ENCODE data around the gene CACNA1B.
"Not testable (repeated sequence)": the region's sequence is repeated elsewhere in the genome, so short reads cannot be mapped to it uniquely, and the experiment has no call there.

The CACNA1B gene

DNA sequence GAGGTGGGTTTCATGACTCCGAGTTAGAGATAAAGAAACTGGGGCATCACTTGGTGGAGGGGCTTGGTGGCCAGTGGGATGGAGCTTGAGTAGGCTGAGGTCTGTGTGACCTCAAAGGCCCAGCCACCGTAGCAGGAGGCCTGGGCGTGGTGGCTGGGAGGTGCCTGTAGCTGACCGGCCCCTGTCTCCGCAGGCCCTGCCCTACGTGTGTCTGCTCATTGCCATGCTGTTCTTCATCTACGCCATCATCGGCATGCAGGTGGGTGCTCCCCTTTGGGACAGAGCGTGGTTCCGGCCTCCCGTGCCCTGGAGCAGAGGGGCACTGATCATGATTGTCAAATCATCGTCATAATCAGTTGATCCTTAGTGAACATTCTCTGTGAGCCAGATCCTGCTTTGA is 196.2 kb downstream of the CACNA1B start:
- DNase-seq, result no peak

DNA sequence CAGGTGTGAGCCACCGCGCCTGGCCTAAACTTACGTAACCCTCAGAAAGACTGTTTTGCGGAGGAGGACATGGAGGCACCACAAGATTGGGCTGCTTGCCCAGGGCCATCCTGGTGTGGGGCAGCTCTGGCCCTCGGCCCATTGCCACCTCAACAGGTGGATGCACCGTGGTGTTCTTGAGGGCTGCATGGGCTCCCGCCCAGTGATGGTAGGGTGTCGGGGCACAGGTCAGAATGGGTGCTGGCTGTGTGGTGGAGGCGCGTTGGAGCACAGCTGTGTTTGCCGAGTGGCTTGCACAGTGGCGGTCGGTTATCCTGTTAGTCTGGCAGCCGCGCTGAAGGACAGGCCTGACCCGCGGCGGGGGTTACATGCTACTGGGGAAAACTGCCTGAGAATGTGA is 196.9 kb downstream of the CACNA1B start:
- no peak for DNase-seq

DNA sequence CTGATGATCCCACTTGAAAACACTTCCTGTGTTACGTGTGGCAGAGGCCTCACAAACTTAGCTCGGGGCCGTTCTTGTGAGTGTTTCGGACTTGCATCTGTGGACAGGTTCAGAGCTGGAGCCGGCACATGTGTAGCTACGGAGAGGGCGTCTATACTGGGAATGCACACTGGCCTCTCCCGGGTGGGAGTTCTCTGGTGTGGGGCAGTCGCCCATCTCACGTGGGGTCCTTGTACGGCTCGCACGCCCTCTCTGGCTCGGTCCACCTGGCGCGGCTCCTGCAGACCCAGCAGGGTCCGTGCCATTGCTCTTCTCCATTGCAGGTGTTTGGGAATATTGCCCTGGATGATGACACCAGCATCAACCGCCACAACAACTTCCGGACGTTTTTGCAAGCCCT is 197.9 kb downstream of the CACNA1B start:
- DNase-seq, result no peak

DNA sequence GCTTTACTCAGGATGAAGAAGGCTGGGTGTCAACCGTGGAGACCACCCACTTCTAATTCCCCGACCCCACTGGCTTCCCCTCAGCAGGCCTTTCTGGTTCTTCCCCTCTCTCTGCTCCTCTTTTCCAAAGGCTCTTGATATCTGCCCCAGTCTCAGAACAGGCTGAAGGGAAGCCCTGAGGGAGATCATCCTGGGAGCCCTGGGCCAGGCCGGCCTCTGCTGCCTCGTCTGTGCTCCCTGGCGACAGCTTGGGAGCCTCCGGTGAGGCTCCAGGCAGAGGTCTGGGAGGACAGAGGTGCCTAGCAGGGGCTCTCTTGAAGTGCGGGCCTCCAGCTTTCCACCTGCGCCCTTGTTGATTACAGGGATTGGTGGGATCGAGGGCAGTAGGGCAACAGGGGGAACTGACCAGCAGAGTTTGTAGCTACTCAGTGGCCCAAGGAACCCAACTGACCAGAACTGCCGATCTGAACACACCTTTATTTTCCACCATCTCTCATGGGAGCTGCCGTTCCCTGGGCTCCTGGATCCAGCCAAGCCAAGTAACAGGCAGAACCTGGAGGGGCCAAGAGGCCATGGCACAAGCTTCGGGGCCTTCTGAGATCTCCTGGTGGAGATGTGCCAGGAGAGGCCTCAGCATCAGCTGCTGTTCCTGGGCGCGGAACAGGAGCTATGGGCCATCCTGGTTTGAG is 198.5 kb downstream of the CACNA1B start:
- DNase-seq, result no peak

DNA sequence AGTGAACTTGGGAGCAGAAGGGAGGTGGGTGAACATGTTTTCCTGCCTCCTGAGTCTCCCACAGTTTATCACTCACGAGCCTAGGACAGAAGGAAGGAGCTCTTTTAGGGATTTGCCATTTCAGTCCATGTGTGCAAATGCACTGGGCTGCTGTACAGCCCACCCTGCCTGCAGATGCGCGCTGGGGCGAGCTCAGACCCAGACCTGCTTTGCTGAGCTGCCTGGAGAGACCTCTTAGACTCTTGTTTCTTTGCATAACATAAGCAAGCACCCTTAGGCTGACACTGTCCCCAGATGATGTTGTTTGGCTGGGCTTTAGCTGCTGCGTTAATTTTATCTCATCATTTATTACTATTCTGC is 199.0 kb downstream of the CACNA1B start:
- no peak for DNase-seq

DNA sequence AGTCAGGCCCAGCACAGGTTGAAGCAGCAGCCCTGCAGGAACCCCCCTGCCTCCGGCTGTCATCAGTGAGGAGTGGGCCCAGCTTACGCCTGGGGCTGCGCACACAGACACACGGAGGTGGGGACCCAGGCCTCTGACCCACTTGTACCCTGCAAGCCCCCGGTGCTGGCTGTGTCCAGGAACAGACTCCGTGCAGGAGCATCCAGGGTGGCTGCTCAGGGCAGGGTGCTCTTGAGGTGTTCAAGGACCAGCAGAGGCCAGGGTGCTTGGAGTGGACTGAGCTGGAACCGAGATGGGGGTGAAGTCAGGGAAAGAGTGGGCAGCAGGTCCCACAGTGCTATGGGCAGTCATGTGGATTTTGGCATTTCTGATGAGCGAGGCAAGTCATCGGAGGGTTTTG is 199.5 kb downstream of the CACNA1B start:
- no peak for DNase-seq

DNA sequence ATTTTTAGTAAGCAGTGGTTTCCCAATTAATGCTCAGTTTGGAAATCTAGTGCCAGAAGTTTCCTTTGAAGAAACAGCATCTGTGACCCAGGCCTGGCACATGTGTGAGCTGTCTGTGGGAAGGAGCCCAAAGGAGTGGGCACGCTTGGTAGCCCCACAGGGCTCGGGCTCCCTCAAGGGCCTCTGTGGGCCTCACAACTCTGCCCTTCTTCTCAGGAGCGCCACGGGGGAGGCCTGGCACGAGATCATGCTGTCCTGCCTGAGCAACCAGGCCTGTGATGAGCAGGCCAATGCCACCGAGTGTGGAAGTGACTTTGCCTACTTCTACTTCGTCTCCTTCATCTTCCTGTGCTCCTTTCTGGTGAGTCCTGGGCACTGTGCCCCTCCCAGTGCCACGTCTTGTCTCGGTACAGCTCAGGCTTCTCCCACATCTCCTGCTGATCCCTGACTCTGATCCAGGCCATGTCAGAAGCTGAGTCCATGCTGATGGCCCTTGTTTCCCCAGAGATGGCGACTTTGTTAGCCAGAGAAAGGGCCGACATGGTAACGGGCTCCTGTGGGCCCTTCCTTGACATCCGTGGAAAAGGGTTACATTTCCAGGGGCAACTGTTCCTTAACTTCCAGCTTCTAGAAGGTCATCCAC is 200.4 kb downstream of the CACNA1B start:
- DNase-seq, result no peak

DNA sequence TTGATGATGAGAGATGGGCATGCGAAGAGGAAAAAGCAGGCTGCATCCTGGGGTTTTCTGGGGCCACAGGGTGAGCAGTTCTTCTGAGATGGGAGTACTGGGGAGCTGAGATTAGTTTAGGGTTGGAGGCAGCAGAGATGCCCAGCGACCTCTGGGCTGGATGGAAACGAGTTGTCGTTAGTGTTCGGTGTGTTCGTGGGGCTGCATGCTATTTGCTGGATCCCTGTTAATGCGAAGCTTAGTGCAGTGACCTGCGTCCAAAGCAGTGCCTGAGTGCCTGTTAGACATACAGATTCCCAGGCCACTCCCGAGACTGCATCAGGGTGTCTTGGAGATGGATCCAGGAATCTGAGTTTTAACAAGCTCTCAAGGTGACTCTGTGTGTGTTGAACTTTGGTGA is 201.3 kb downstream of the CACNA1B start:
- no peak for DNase-seq

DNA sequence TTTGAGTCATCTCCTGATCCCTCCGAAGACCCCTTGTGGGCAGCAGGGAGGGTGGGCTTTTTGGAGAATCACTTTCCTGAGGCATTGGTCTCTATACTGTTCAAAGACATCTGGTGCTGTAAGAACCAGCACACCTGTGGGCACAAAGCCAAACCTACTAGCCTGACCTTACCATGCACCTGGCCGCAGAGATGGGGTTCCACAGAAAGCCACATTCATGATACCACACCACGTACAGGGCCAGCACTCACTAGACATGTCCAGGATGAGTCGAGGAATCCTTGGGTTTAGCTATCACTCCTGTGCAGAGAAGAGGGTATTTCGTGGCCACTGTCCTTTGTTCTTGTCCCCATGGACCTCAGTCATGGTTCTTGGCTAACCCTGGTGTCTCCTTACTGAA is 203.4 kb downstream of the CACNA1B start:
- DNase-seq, result no peak

DNA sequence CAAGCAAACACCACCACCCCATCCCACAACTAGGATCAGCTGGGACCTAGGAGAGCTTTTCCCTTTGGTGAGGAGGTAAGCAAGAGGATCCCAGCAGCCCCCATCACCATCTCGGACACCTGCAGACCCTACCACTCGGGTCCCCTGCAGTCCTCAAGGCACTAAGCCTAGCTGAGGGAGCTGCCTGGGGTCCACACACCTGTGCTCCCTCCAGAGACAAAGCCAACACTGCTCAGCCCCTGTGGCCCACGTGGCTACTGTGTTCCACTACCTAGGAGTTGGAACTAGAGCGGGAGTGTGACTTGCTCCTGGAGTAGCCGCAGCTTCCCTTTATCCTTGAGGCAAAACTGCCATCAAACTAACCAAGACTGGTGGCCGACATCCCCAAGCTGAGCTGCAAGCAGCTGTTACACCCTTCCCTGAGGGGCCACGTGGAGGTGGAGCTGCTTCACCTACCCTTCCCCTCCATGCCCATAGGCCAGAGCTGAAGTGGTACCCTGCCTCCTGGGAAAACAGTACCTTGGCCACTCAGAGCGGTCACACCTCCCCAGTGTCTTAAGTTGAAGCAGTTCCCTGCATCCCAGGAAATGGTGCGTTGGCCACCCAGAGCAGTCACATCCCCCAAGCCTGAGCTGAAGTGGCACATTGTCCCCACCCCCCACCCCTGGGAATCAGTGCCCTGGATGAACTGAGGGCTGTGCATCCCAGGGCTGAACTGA is 205.5 kb downstream of the CACNA1B start:
- no peak for DNase-seq

DNA sequence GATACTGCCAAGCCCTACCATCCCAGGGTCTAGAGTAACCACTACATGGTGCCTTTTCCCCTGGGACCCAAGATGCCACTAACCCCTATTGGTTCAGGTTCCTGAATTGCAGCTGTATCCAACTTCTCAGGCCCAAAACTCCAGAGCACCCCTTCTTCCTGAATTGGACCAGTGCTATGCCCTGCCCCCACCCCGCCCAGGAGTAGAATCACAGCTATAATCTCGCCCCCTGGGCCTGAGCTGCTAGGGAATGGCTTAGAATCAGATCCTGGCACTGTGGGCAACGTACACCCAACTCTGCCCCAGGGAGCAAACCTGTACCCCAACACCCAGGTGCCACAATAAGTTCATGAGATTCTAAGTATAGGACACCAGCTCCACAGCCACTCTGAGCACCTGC is 206.3 kb downstream of the CACNA1B start:
- DNase-seq, result no peak

DNA sequence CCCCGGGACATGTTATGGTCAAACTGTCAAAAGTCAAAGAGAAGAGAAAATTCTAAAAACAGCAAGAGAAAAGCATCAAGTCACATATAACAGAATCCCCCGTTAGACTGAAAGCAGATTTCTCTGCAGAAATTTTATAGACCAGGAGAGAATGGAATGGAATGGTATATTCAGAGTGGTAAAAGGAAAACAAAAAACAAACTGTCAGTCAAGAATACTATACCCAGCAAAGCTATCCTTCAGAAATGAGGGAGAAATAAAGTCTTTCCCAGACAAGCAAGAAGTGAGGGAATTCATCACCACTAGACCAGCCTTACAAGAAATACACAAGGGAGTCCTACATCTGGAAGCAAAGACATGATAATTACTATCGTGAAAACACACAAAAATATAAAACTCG is 208.0 kb downstream of the CACNA1B start:
- no peak for DNase-seq

DNA sequence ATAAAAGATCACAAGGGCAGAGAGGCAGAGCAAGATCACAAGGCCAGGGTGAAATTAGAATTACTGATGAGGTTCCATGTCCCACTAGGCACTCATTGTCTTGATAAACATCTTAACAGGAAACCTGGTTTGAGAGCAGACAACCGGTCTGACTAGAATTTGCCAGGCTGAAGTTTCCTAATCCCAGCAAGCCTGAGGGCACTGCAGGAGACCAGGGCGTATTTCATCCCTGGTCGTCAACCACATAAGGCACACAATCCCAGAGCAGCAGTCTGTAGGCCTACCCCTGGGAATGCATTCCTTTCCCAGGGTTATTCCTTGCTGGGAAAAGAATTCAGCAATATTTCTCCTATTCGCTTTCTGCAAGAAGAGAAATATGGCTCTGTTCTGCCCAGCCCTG is 214.5 kb downstream of the CACNA1B start:
- not testable (repeated sequence) for DNase-seq

DNA sequence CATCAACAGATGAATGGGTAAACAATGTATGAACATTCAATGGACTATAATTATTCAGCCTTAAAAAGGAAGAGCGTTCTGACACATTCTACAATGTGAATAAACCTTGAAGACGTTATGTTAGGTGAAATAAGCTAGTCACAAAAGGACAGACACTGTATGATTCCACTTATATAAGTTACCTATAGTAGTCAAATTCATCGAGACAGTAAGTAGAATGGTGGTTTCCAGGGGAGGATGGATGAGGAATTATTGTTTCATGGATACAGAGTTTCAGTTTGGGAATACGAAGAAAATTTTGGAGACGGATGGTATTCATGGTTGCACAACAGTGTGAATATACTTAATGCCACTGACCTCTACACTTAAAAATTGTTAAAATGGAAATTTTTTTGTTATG is 216.4 kb downstream of the CACNA1B start:
- no peak for DNase-seq

DNA sequence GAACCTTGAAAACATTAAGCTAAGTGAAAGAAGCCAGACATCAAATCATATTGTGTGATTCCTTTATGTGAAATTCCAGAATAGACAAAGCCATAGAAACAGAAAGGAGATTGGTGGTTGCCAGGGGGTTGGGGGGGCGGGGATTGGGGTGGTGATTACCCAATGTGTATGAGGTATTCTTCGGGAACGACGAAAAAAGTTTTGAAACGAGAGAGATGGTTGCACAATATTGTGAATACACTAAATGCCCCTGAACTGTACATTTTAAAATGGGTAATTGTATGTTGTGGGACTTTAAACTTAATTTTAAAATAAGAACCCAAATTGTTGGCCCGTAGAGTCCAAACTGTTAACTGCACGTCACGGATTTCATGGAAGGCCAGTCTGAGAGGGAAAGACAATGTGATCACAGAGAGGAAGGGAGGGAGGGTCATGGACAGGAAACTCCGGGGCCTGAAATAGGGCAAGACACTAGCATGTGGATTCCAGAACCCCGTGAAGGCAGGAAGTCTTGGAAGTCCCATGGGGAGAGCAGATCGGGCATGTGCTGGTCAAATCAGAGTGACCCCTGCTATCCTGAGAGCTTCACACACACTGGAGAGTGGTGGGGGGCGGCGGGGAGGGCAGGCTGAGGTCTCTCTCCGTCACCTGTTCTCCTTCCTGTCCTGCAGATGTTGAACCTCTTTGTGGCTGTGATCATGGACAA is 218.4 kb downstream of the CACNA1B start:
- DNase-seq, result no peak

DNA sequence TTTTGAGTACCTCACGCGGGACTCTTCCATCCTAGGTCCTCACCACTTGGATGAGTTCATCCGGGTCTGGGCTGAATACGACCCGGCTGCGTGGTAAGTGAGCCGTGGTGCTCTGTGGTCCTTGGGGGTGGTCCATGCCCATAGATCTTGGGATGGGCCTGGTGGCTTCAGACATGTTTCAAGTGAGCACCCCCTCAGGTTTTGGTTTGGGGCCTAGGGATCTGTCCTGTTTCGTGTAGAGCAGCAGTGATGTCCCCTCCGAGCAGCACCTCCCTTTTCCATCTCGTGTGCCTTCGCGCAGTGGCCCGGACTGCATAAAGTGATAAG is 218.9 kb downstream of the CACNA1B start:
- DNase-seq, result no peak

DNA sequence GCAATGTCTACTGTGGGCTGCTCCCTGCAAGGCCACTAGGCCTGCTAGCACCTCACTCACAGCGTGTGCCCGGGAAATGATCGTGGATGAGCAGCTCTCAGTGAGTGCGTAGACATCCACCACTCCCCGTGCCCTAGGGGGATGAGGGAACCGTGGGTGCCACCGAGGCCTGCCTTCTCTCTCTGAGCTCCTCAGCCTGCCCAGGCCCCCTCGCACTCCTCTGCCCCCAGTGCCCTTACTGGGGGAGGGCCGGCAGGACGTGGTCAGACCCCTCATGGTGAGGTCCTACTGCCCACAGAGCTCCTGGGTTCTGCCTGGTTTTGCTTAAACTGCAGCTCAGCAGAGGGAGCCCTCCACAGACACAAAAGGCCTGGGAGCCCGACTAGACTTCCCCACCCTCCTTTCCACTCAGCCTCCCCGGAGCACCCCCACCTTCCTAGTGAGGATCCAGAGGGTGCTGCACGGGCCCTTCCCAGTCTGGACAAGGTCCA is 220.0 kb downstream of the CACNA1B start:
- DNase-seq, result no peak

DNA sequence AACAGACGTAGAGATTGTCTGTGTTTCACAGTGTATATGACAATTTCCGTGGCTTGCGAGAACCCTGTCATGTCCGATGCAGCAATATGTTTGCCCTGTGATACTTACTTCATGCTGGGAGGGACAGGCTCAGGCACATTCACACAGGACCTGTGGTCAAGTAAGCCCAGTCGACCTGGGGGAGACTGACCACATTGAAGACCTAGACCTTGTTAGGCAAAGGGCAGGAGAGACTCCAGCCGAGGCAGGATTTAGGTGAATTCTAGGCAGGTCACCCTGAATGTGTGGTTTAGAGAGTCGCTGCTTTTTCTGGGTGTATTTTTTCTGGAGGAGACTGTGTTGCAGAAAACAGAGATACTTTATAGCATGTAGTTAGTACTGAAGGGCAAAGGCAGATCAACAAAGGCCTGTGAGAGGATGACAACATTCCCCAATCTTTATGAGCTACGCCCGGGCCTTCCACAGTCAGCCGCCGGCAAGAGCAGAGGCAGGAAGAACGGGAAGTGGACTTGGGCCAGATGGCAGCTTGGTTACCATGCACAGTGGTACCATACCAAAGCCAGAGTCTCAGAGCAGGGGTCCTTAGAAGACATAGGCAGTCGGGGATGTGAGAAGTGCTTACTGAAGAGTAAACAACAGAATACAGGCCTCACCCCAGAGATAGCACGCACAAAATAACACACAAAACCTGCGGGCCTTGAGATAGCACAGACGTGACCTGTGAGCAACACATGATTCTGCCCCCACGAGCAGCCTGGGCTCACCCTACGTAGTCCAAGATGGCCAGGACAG is 220.7 kb downstream of the CACNA1B start:
- DNase-seq, result no peak

DNA sequence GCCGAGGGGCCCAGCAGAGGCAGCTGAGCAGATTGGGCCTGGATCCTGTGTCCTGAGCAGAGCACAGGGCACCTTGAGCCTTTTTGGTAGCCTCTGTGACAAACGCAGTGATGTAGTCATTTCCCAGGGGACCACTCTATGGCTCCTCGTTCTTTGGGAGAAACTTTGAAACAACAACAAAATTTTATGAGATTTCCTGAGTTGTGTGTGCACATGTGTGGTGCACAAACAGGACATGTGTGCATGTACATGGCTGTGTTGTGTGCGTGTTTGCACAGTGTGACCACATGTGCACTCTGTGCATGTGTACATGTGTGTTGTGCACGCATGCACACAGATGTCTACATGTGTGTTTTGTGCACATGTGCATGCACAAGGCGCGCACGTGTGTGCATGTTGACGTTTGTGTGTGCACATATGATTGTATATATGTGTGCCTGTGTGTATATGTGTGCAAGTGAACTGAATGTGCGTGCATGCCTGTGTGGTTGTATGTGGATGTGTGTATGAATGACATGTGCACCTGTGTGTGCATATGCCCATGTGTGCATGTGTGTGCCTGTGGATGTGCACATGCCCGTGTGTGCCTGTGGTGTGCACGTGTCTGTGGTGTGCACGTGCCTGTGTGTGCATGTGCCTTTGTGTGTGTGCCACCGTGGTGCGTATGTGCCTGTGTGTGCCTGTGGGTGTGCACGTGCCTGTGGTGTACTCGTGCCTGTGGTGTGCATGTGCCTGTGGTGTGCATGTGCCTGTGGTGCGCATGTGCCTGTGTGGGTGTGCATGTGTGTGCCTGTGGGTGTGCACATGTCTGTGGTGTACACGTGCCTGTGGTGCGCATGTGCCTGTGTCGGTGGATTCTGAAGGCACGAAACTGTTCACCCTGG is 221.6 kb downstream of the CACNA1B start:
- DNase-seq, result no peak

DNA sequence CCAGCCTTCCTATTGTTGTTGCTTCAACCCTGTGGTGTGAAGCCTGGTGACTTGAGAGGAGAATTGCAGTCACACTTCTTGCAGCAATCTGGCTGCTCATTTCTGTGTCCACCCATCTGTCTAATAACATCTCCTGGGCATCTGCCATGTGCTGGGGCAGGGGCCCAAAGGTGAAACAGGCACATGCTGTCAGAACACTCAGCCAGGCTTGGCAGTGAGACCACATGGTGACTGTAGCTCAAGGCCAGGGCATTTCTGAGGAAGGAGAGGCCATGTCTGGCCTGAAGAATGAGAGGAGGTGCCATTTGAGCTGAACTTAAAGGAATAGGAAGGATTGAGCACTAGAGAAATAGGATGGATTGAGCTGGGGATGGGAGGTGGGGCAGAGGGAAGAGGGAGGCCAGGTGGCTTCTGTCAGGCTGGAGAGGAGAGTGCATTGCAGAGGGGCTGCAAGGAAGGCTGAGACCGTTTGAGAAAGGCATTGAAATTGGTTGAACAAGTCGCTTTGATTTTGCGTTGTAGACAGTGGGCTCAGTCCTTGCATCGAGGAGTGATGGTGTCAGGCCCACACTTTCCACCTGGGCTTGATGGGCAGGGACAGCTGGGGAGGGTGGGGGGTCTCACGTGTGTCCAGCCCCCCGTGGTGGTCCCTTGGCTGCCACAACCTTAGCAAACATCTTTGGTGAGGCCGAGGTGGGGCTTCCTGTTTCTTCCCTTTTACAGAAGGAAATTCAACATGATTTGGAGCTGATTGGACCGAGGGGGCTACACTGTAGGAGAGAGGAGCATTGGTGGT is 222.4 kb downstream of the CACNA1B start:
- no peak for DNase-seq

Measured in right kidney (tissue), 1 donor.